GM12891 (cell line): ENCODE data around the gene NFATC1.

Source experiments
- POLR2A ChIP-seq: IDR thresholded peaks from 2 replicates; pipeline ENCODE4 v1.6.1; 2011; ENCODE audit warnings: low read depth, low read length, control low read depth
- TAF1 ChIP-seq: IDR thresholded peaks from 2 replicates; pipeline ENCODE4 v1.6.1; 2011; ENCODE audit warnings: low read depth, low read length, control low read depth

GRCh38 chr18:79548621-79548985 lies 152.9 kb downstream of the NFATC1 start:
- TF ChIP-seq POLR2A, result no peak
- TF ChIP-seq TAF1, result no peak
